HepG2 (cell line): Measurements from ENCODE around the gene CENPVL1. TPM values are rescaled to one million over a fixed set of nuclear protein-coding genes. Genes with fewer than 3 reads are reported as not detected.
A peak's percentile ranks its signal among the peaks of the same experiment; 100 is the strongest.
"Not testable (repeated sequence)": the region's sequence is repeated elsewhere in the genome, so short reads cannot be mapped to it uniquely, and the experiment has no call there.

Source experiments
- ATAC-seq: fragments of 200-7000 bp; cut with Tn5 transposase; 3 replicates; pipeline ENCODE4 v1.9.1; 2020; ENCODE audit warnings: mild to moderate bottlenecking, moderate library complexity
- BruUV-seq: library from RNA; stranded (reverse); fragments of 400-500 nt; replicated peaks from 2 replicates; lab custom pipeline; 2021; lab: Mats Ljungman, UMichigan
- CTCF ChIA-PET: fragments of 300-600 bp; formaldehyde crosslinking; extraction: SDS; loops from one replicate; lab custom pipeline; 2021; ENCODE audit warnings: low total read pairs, inconsistent platforms, low intra/inter-chr PET ratio; lab: Yijun Ruan, JAX
- POLR2A ChIA-PET: fragments of 350-600 bp; sonication (Branson Sonifier 250); formaldehyde crosslinking; loops from one replicate; lab custom pipeline; 2020; ENCODE audit warnings: antibody characterized with exemption, inconsistent platforms; lab: Yijun Ruan, JAX
- DNase-seq: peaks from one replicate; pipeline ENCODE4 v3.0.0-alpha.2; 2015; ENCODE audit warnings: low spot score
- FAIRE-seq: peaks from 3 replicates; lab custom pipeline; 2011; peaks lifted over from hg19 to GRCh38; lab: Jason Lieb, UNC
- H2AFZ ChIP-seq: one replicate; pipeline ENCODE4 v1.6.1; 2011; ENCODE audit warnings: low read length, inconsistent platforms
- H3K27ac ChIP-seq: fragments of 300-600 bp; 3 replicates; pipeline ENCODE4 v1.8.0; 2011; ENCODE audit warnings: mixed run types, mild to moderate bottlenecking, mixed read lengths, low read length, inconsistent platforms; ENCODE audit not compliant: insufficient read depth; ENCODE audit errors: extremely low read length
- H3K27me3 ChIP-seq, 2 experiments: fragments of 200-600 bp in 1 of 2; 2 replicates in 1 of 2; 3 replicates in 1 of 2; pipeline versions ENCODE4 v1.6.0 to v1.8.0; 2011; ENCODE audit warnings: low read length in 2 of 2, mild to moderate bottlenecking in 2 of 2, moderate library complexity in 2 of 2, inconsistent platforms in 1 of 2; ENCODE audit not compliant: insufficient read depth in 2 of 2, control insufficient read depth in 1 of 2
- H3K36me3 ChIP-seq, 2 experiments: fragments of 200-600 bp in 1 of 2; replicated peaks in 1 of 2; 2 replicates in 1 of 2; 3 replicates in 1 of 2; pipeline versions ENCODE4 v1.5.1 to v1.8.0; 2011; ENCODE audit warnings: low read length in 2 of 2, inconsistent platforms in 1 of 2; ENCODE audit not compliant: insufficient read depth in 2 of 2, control insufficient read depth in 1 of 2
- H3K4me1 ChIP-seq: 2 replicates; pipeline ENCODE4 v1.5.1; 2012; ENCODE audit warnings: low read length, inconsistent platforms; ENCODE audit not compliant: insufficient read depth
- H3K4me2 ChIP-seq: 2 replicates; pipeline ENCODE4 v1.6.0; 2011; ENCODE audit warnings: low read depth, low read length, inconsistent platforms
- H3K4me3 ChIP-seq, 3 experiments: fragments of 200-600 bp in 1 of 3; sonication (generic), shearing (Covaris generic) in 1 of 3; replicated peaks in 1 of 3; 2 replicates each; pipeline ENCODE4 v1.5.1; 2011 to 2016; ENCODE audit warnings: low read length in 3 of 3, inconsistent platforms in 2 of 3, low read depth in 2 of 3, mild to moderate bottlenecking in 2 of 3, control low read depth in 1 of 3, mixed read lengths in 1 of 3; ENCODE audit not compliant: insufficient read depth in 1 of 3
- H3K79me2 ChIP-seq: one replicate; pipeline ENCODE4 v1.6.1; 2011; ENCODE audit warnings: low read length, inconsistent platforms; ENCODE audit not compliant: insufficient read depth
- H3K9ac ChIP-seq: 2 replicates; pipeline ENCODE4 v1.6.0; 2011; ENCODE audit warnings: mild to moderate bottlenecking, low read depth, low read length, inconsistent platforms; ENCODE audit not compliant: insufficient read depth
- H3K9me3 ChIP-seq: 2 replicates; pipeline ENCODE4 v1.5.1; 2012; ENCODE audit warnings: mild to moderate bottlenecking, low read length
- H4K20me1 ChIP-seq: 2 replicates; pipeline ENCODE4 v1.6.0; 2011; ENCODE audit warnings: inconsistent platforms, mild to moderate bottlenecking, low read length, moderate library complexity; ENCODE audit not compliant: insufficient read depth
- NBN ChIP-seq: fragments of 450-650 bp; conservative IDR thresholded peaks from 2 replicates; pipeline ENCODE4 v1.6.1; 2017
- NFKB2 ChIP-seq: sonication (generic); formaldehyde crosslinking; IDR thresholded peaks from 2 replicates; pipeline ENCODE4 v1.4.0; 2020; ENCODE audit warnings: missing genetic modification reagents, borderline replicate concordance
- NONO ChIP-seq, 2 experiments: fragments of 450-650 bp in 1 of 2; sonication (generic) in 1 of 2; formaldehyde crosslinking in 1 of 2; IDR thresholded peaks in 1 of 2; conservative IDR thresholded peaks in 1 of 2; 2 replicates each; pipeline versions ENCODE4 v1.6.1 to v1.8.0; 2017 to 2022; ENCODE audit warnings: mild to moderate bottlenecking in 1 of 2, missing genetic modification reagents in 1 of 2, moderate library complexity in 1 of 2
- ZNF275 ChIP-seq: sonication (generic); formaldehyde crosslinking; IDR thresholded peaks from 2 replicates; pipeline ENCODE4 v1.8.0; 2022; ENCODE audit warnings: missing genetic modification reagents, mild to moderate bottlenecking, inconsistent platforms, borderline replicate concordance
- WGBS: methylation state at CpG from one replicate; pipeline ENCODE4 v1.1.6; 2017; ENCODE audit warnings: low lambda C conversion rate; 5-methylcytosine and 5-hydroxymethylcytosine counted together
- in situ Hi-C: cut with HindIII; loops from 2 replicates; pipeline ENCODE4 v1.10.0; 2017; ENCODE audit warnings: low pct_unique_long_range_greater_than_20kb; ENCODE audit not compliant: extremely low pct_ligation_motif_present
- intact Hi-C: fragments of 100-400 bp; cut with micrococcal nuclease; formaldehyde crosslinking; loops from one replicate; pipeline ENCODE4 v1.10.0; 2022; ENCODE audit not compliant: unreplicated experiment
- polyA plus RNA-seq, 8 experiments: library from polyadenylated mRNA; depleted of rRNA in 3 of 8; stranded (reverse) in 7 of 8; unstranded in 1 of 8; fragments of >200 nt; fragmentation: Illumina TruSeq in 4 of 8; extraction: Trizol in 4 of 8; gene quantifications; 2 replicates each; pipeline versions ENCODE4 v1.2.1 to v1.2.3, GENCODE V29; 2011 to 2016; ENCODE audit warnings: low read depth in 4 of 8, missing spikeins in 1 of 8, mixed read lengths in 1 of 8; ENCODE audit not compliant: insufficient read depth in 1 of 8
- total RNA-seq, 5 experiments: library from RNA; depleted of rRNA; stranded (reverse); fragments of >200 nt; fragmentation: Illumina TruSeq; extraction: Trizol; gene quantifications; 2 replicates each; pipeline ENCODE4 v1.2.3, GENCODE V29; 2016; ENCODE audit warnings: low read depth in 1 of 5

Gene CENPVL1
- total and polyA plus RNA-seq, 2 of the 13 experiments (the other 11 are each of a cell fraction or from before 2014, with no cell fraction given), result not detected

GRCh38 chrX:51665981-51666380, 44.3 kb upstream of the CENPVL1 start (continued):
- TF ChIP-seq NFKB2 (CRISPR knock-in tag) (no peak), ZNF275 (CRISPR knock-in tag) (no peak), NBN (no peak), NONO (IDR thresholded peaks at IDR 0.05) (no peak), NONO (CRISPR knock-in tag; conservative IDR thresholded peaks at IDR 0.05) (no peak)
- TF ChIP-seq, all 625 proteins: peak for 0

- CTCF ChIA-PET, POLR2A ChIA-PET, H3K4me3 ChIP-seq, H2AFZ ChIP-seq, H3K36me3 ChIP-seq, H3K4me2 ChIP-seq, H3K27me3 ChIP-seq, in situ Hi-C loops, H4K20me1 ChIP-seq, H3K9me3 ChIP-seq, H3K79me2 ChIP-seq, intact Hi-C loops, H3K4me1 ChIP-seq, FAIRE-seq, H3K27ac ChIP-seq, H3K9ac ChIP-seq, BruUV-seq, DNase-seq: not testable (repeated sequence)
- no CpG with 5 or more reads among the region's 18 CpGs for WGBS
- ATAC-seq, result peak; percentile 46; the same call in 2 of the 3 replicates
These were observed 30.5 kb upstream of the CENPVL1 start for GRCh38 chrX:51679689-51680433.

DNA sequence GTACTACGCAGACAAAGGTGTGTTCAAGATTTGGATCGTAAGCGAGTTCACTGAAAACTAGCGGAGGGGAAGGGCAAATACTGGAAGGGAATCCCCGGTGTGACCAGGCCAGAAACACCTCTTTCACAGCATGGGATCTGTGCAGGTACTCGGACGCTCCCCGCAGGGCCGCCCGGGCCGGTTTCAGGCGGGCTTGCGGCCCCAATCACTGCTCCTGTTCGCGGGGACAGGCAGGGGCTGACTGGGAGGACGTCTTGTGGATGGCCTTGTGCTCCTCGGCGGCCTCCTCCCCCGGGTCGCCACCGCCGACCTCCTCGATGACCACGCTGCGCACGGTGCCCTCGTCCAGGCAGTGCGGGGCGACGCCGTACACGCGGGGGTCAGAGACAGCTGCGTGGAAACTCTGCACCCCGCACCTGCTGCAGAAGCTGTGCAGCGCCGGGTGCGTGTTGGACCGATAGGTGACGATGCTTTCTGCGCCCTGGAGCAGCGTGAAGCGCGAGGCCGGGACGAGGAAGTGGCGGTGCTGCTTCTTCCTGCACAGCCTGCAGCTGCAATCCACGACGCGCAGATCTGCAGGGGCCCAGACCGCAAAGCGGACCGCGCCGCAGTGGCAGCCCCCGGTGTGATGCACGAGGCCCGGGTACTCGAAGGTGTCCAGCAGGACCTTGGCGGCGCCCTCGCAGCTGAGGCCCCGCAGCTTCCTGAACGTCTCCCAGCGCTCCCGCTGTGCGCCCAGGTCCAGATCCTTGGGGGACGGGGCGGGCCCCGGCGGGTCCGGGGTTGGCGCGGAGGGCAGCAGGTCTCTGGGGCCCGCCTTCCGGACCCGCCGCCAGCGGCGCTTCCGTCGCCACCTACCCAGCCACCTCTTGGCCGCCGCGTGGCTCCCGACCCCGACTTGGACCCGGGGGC, 28.2 kb upstream of the CENPVL1 start:
- in situ Hi-C loops, H3K4me3 ChIP-seq, H3K9ac ChIP-seq, DNase-seq, H3K4me1 ChIP-seq, H3K9me3 ChIP-seq, H3K27ac ChIP-seq, ATAC-seq, BruUV-seq, H3K27me3 ChIP-seq, H3K4me2 ChIP-seq, FAIRE-seq, H4K20me1 ChIP-seq, H3K79me2 ChIP-seq, H3K36me3 ChIP-seq, CTCF ChIA-PET, H2AFZ ChIP-seq, POLR2A ChIA-PET, intact Hi-C loops: not testable (repeated sequence)
- WGBS, result no CpG with 5 or more reads among the region's 88 CpGs

- H3K4me2 ChIP-seq, H2AFZ ChIP-seq, ATAC-seq, H3K36me3 ChIP-seq, H3K79me2 ChIP-seq, H3K9me3 ChIP-seq, intact Hi-C loops, BruUV-seq, FAIRE-seq, H3K4me3 ChIP-seq, POLR2A ChIA-PET, H4K20me1 ChIP-seq, DNase-seq, H3K27ac ChIP-seq, CTCF ChIA-PET, in situ Hi-C loops, H3K9ac ChIP-seq, H3K27me3 ChIP-seq, H3K4me1 ChIP-seq: not testable (repeated sequence)
- no CpG with 5 or more reads among the region's 30 CpGs for WGBS
These were observed 27.6 kb upstream of the CENPVL1 start, which contains the start of gene CENPVL2 for GRCh38 chrX:51682720-51683062. TSS of gene CENPVL2 (minus strand) at chrX:51682831. CDS start at chrX:51682831, 0 bp downstream.
